Occipital lobe (tissue), 3 donors: ENCODE data around the gene CDK2AP2. TPM values are rescaled to one million over a fixed set of nuclear protein-coding genes. Genes with fewer than 3 reads are reported as not detected.
"Not testable (repeated sequence)": the region's sequence is repeated elsewhere in the genome, so short reads cannot be mapped to it uniquely, and the experiment has no call there.

Experiments used
- DNase-seq: peaks from one replicate; lab custom pipeline; 2025; lab: John Stamatoyannopoulos, UW
- small RNA-seq: library from RNA; depleted of rRNA; stranded (forward); fragments of <200 nt; gene quantifications from one replicate; pipeline ENCODE3, GENCODE V24; 2014
- total RNA-seq: library from RNA; depleted of rRNA; stranded (reverse); fragments of >200 nt; gene quantifications from one replicate; pipeline ENCODE4 v1.2.3, GENCODE V29; 2014

The CDK2AP2 gene
- total RNA-seq, 1 donor from 2014 or later = 4.7 TPM

- no peak for DNase-seq
Measured at GRCh38 chr11:67466367-67466766, 41.6 kb downstream of the CDK2AP2 start.

- not testable (repeated sequence) for DNase-seq
Measured at GRCh38 chr11:67465530-67465929, 42.4 kb downstream of the CDK2AP2 start.

DNA sequence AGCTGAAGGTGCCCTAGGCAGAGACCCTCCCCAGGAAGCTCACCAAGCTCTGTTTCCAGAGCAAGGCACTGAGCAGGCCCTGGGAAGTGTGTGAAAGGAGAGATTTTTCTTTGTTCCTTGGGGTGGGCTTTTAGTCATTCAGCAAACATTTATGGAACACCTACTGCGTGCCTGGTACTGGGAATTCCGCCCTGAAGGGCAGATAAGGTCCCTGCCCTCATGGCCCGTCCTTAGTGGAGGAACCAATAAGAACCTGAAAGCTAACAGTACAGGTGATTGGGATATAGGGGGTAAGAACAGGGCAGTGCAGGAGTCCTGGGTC lies 42.8 kb downstream of the CDK2AP2 start:
- no peak for DNase-seq

GRCh38 chr11:67464411-67465188 lies 43.4 kb downstream of the CDK2AP2 start:
- DNase-seq = peak; percentile 71

DNA sequence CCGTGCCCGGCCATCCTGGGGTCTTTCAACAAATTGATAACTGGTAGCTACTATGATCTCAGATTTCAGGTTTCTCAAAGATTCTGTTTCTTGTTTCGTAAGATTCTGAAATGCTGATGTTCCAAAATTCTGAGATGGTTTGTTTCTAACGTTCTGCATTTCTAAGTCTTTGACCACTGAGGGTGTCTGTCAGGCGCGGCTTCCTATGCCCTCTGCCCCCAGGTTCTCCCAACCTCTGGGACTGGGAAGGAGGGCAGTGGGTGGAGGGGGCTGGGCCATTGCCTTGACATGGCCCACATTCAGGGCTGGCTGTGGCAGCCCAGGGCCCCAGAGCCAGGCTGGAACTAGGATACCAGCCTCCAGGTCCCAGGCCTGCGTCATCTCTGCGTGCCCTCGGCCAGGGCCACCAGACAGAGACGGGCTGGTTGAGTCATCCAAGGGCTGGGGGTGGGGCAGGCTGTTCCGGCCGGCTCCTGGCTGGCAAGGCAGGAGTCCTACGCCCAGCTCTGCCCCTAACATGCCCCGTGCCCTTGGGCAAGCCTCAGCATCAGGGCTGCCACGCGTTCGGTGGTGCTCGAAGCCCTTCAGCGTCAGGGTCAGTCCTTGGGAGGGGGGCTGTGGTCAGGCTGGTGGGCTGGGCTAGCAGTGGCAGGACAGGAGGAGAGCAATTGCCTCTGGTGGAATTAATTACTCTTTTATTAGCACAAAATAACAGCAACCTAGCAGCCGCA lies 44.1 kb downstream of the CDK2AP2 start:
- peak; percentile 37 for DNase-seq

GRCh38 chr11:67463186-67463585 lies 44.8 kb downstream of the CDK2AP2 start:
- no peak for DNase-seq

DNA sequence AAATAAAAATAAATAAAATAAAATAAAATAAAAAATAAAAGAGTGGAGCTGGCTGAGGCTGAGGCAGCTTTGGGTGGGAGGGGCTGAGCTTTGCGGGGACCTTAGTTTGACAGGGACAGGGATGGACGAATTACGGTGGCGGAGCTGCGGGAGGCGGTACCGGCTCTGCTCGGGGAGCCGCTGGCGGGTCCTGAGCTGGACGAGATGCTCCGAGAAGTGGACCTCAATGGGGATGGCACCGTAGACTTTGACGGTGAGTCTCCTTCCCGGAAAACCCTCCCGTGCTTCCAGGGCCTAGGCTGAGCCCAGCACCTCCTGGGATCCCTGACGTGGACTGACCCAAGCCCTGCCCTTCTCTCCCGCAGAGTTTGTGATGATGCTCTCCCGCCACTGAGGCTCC lies 49.7 kb downstream of the CDK2AP2 start:
- DNase-seq = no peak

DNA sequence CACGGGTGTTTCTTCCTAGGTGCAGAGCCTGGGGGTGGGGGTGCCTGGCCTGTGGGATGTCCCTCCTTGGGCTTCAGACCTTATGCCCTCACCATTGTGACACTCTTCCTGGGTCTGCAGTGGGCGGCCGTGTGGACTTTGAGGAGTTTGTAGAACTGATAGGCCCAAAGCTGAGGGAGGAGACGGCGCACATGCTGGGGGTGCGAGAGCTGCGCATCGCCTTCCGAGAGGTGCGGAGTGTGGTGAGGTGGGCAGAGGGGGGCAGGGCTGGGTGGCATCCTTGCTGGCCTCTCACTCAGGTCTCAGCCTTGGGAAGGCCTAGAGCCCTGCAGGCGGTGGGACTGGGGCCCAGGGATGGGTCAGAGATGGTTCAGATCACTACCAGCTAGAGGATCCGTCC lies 50.5 kb downstream of the CDK2AP2 start:
- no peak for DNase-seq

Small RNAs within 50 kb of the gene (small RNA-seq; reads per million reads assigned to genes)
- not detected for gene MIR6752

Other genes with a start within 250 kb of the CDK2AP2 start
- 44.9 TPM for gene GRK2, start 241.7 kb downstream of the CDK2AP2 start, total RNA-seq
- gene ANKRD13D, start 218.9 kb downstream of the CDK2AP2 start, total RNA-seq = 49.4 TPM
- 2.0 TPM for gene SSH3, start 204.6 kb downstream of the CDK2AP2 start, total RNA-seq
- 3.6 TPM for gene POLD4, start 154.6 kb downstream of the CDK2AP2 start, total RNA-seq
- not detected for gene CLCF1, start 134.6 kb downstream of the CDK2AP2 start, total RNA-seq
- 14.0 TPM for gene RAD9A, start 116.2 kb downstream of the CDK2AP2 start, total RNA-seq
- 53.5 TPM for gene PPP1CA, start 106.3 kb downstream of the CDK2AP2 start, total RNA-seq
- 0.16 TPM for gene TBC1D10C, start 104.1 kb downstream of the CDK2AP2 start, total RNA-seq
- 0.16 TPM for gene CARNS1, start 92.5 kb downstream of the CDK2AP2 start, total RNA-seq
- gene RPS6KB2, start 79.7 kb downstream of the CDK2AP2 start, total RNA-seq = 13.1 TPM
- not detected for gene PTPRCAP, start 70.5 kb downstream of the CDK2AP2 start, total RNA-seq
- gene CORO1B, start 64.7 kb downstream of the CDK2AP2 start, total RNA-seq = 23.4 TPM
- gene GPR152, start 55.4 kb downstream of the CDK2AP2 start, total RNA-seq = not detected
- gene CABP4, start 52.8 kb downstream of the CDK2AP2 start, total RNA-seq = not detected
- 13.1 TPM for gene TMEM134, start 38.9 kb downstream of the CDK2AP2 start, total RNA-seq
- gene AIP, start 25.1 kb downstream of the CDK2AP2 start, total RNA-seq = 66.8 TPM
- gene PITPNM1, start 2.8 kb downstream of the CDK2AP2 start, total RNA-seq = 34.0 TPM
- not detected for gene CABP2, start 15.3 kb upstream of the CDK2AP2 start, total RNA-seq
- 200 TPM for gene GSTP1, start 75.7 kb upstream of the CDK2AP2 start, total RNA-seq
- gene NDUFV1, start 98.8 kb upstream of the CDK2AP2 start, total RNA-seq = 129 TPM
- gene NUDT8, start 121.8 kb upstream of the CDK2AP2 start, total RNA-seq = 0.62 TPM
- gene TBX10, start 131.6 kb upstream of the CDK2AP2 start, total RNA-seq = not detected
- 0.47 TPM for gene ACY3, start 142.6 kb upstream of the CDK2AP2 start, total RNA-seq
- gene ALDH3B2, start 166.5 kb upstream of the CDK2AP2 start, total RNA-seq = not detected